ENCODE measurements around the gene RASL11A.
"Not testable (repeated sequence)": the region's sequence is repeated elsewhere in the genome, so short reads cannot be mapped to it uniquely, and the experiment has no call there.

The RASL11A gene

GRCh38 chr13:27270594-27271520, at the start of gene RASL11A:
Gene RASL11A, plus strand, starts transcription at chr13:27270830. Its CDS starts 115 bp downstream, at chr13:27270945.
- H3K27me3 Mint-ChIP-seq = no peaks in the 10 kb centered on the region
- peak within 1 kb of the TSS; percentile 91 for H3K4me3 Mint-ChIP-seq
- H3K4me1 Mint-ChIP-seq = peaks cover 27% of the 10 kb centered on the region
- no peaks in the 10 kb centered on the region for H3K36me3 Mint-ChIP-seq
- H3K9me3 Mint-ChIP-seq = no peaks in the 10 kb centered on the region
- H3K27ac Mint-ChIP-seq = peak within 1 kb of the TSS; percentile 26

GRCh38 chr13:27222100-27222499, 48.5 kb upstream of the RASL11A start:
- H3K9me3 Mint-ChIP-seq, H3K4me3 Mint-ChIP-seq, H3K36me3 Mint-ChIP-seq, H3K27me3 Mint-ChIP-seq, H3K27ac Mint-ChIP-seq: not testable (repeated sequence)
- peaks cover 13% of the 10 kb centered on the region for H3K4me1 Mint-ChIP-seq

- Mint-ChIP-seq H3K4me1 (peaks cover 14% of the 10 kb centered on the region), H3K27me3 (peaks cover 4% of the 10 kb centered on the region), H3K4me3 (no peak overlapping the region), H3K9me3 (peaks cover 2% of the 10 kb centered on the region), H3K27ac (no peak overlapping the region), H3K36me3 (no peaks in the 10 kb centered on the region)
These were observed 43.6 kb upstream of the RASL11A start for GRCh38 chr13:27226991-27227390.

GRCh38 chr13:27228131-27228530, 42.5 kb upstream of the RASL11A start:
- H3K4me3 Mint-ChIP-seq = no peak overlapping the region

GRCh38 chr13:27229642-27230041, 41.0 kb upstream of the RASL11A start:
- H3K4me3 Mint-ChIP-seq = no peak overlapping the region
- peaks cover 5% of the 10 kb centered on the region for H3K9me3 Mint-ChIP-seq
- H3K27ac Mint-ChIP-seq = no peak overlapping the region
- peaks cover 2% of the 10 kb centered on the region for H3K27me3 Mint-ChIP-seq
- peaks cover 14% of the 10 kb centered on the region for H3K4me1 Mint-ChIP-seq
- peaks cover 3% of the 10 kb centered on the region for H3K36me3 Mint-ChIP-seq

More at GRCh38 chr13:27228131-27228530, 42.5 kb upstream of the RASL11A start:
- H3K4me1 Mint-ChIP-seq = peaks cover 14% of the 10 kb centered on the region
- H3K36me3 Mint-ChIP-seq = peaks cover 1% of the 10 kb centered on the region
- peaks cover 2% of the 10 kb centered on the region for H3K27me3 Mint-ChIP-seq
- no peak overlapping the region for H3K27ac Mint-ChIP-seq
- peaks cover 5% of the 10 kb centered on the region for H3K9me3 Mint-ChIP-seq

- no peak overlapping the region for H3K27ac Mint-ChIP-seq
- no peak overlapping the region for H3K4me3 Mint-ChIP-seq
- H3K4me1 Mint-ChIP-seq = no peaks in the 10 kb centered on the region
- H3K9me3 Mint-ChIP-seq = peaks cover 5% of the 10 kb centered on the region
- peaks cover 3% of the 10 kb centered on the region for H3K36me3 Mint-ChIP-seq
- H3K27me3 Mint-ChIP-seq = no peaks in the 10 kb centered on the region
These were observed 36.7 kb upstream of the RASL11A start for GRCh38 chr13:27233964-27234363.

- Mint-ChIP-seq H3K9me3 (peaks cover 5% of the 10 kb centered on the region), H3K27ac (no peak overlapping the region), H3K36me3 (peaks cover 3% of the 10 kb centered on the region), H3K4me3 (no peak overlapping the region), H3K4me1 (no peaks in the 10 kb centered on the region), H3K27me3 (no peaks in the 10 kb centered on the region)
These were observed 34.2 kb upstream of the RASL11A start for GRCh38 chr13:27236478-27236877.

- peak overlapping the region; percentile 32 for H3K27ac Mint-ChIP-seq
These were observed 27.9 kb upstream of the RASL11A start for GRCh38 chr13:27242702-27243101.

GRCh38 chr13:27245610-27246009, 25.0 kb upstream of the RASL11A start:
- Mint-ChIP-seq H3K4me1 (peaks cover 27% of the 10 kb centered on the region), H3K27ac (no peak overlapping the region), H3K4me3 (no peak overlapping the region), H3K27me3 (no peaks in the 10 kb centered on the region), H3K9me3 (no peaks in the 10 kb centered on the region), H3K36me3 (peaks cover 2% of the 10 kb centered on the region)

More at GRCh38 chr13:27242702-27243101, 27.9 kb upstream of the RASL11A start:
- H3K4me3 Mint-ChIP-seq = no peak overlapping the region
- H3K9me3 Mint-ChIP-seq = no peaks in the 10 kb centered on the region
- H3K36me3 Mint-ChIP-seq = peaks cover under 1% of the 10 kb centered on the region
- H3K4me1 Mint-ChIP-seq = peaks cover 6% of the 10 kb centered on the region
- H3K27me3 Mint-ChIP-seq = no peaks in the 10 kb centered on the region

GRCh38 chr13:27250833-27251165, 19.8 kb upstream of the RASL11A start:
- Mint-ChIP-seq H3K4me1 (peaks cover 52% of the 10 kb centered on the region), H3K27ac (peak overlapping the region; percentile 100), H3K9me3 (no peaks in the 10 kb centered on the region), H3K27me3 (no peaks in the 10 kb centered on the region), H3K36me3 (peaks cover 32% of the 10 kb centered on the region), H3K4me3 (peak overlapping the region; percentile 99)

GRCh38 chr13:27251166-27252091, 19.2 kb upstream of the RASL11A start, which contains the start of gene RPL21:
Gene RPL21, plus strand, starts transcription at chr13:27251558. Its CDS starts 2,219 bp downstream, at chr13:27253777.
- Mint-ChIP-seq H3K4me1 (peaks cover 55% of the 10 kb centered on the region), H3K9me3 (no peaks in the 10 kb centered on the region), H3K36me3 (peaks cover 34% of the 10 kb centered on the region), H3K27me3 (no peaks in the 10 kb centered on the region), H3K27ac (peak within 1 kb of the TSS; percentile 100), H3K4me3 (peak within 1 kb of the TSS; percentile 99)

GRCh38 chr13:27252467-27252866, 18.2 kb upstream of the RASL11A start:
- H3K27ac Mint-ChIP-seq = peak overlapping the region; percentile 100
- no peaks in the 10 kb centered on the region for H3K9me3 Mint-ChIP-seq
- peak overlapping the region; percentile 99 for H3K4me3 Mint-ChIP-seq
- H3K36me3 Mint-ChIP-seq = peaks cover 36% of the 10 kb centered on the region
- H3K27me3 Mint-ChIP-seq = no peaks in the 10 kb centered on the region
- H3K4me1 Mint-ChIP-seq = peaks cover 54% of the 10 kb centered on the region

GRCh38 chr13:27257233-27257568, 13.4 kb upstream of the RASL11A start:
- H3K36me3 Mint-ChIP-seq = peaks cover 55% of the 10 kb centered on the region
- H3K4me3 Mint-ChIP-seq = no peak overlapping the region
- no peaks in the 10 kb centered on the region for H3K27me3 Mint-ChIP-seq
- no peaks in the 10 kb centered on the region for H3K9me3 Mint-ChIP-seq
- peaks cover 74% of the 10 kb centered on the region for H3K4me1 Mint-ChIP-seq
- H3K27ac Mint-ChIP-seq = peak overlapping the region; percentile 80

GRCh38 chr13:27257648-27258253, 12.9 kb upstream of the RASL11A start:
- H3K27me3 Mint-ChIP-seq = no peaks in the 10 kb centered on the region
- peaks cover 77% of the 10 kb centered on the region for H3K4me1 Mint-ChIP-seq
- H3K9me3 Mint-ChIP-seq = no peaks in the 10 kb centered on the region
- peaks cover 54% of the 10 kb centered on the region for H3K36me3 Mint-ChIP-seq
- H3K27ac Mint-ChIP-seq = peak overlapping the region; percentile 80
- peak overlapping the region; percentile 49 for H3K4me3 Mint-ChIP-seq

GRCh38 chr13:27258637-27259386, 11.8 kb upstream of the RASL11A start:
- H3K36me3 Mint-ChIP-seq = peaks cover 45% of the 10 kb centered on the region
- no peaks in the 10 kb centered on the region for H3K9me3 Mint-ChIP-seq
- H3K27me3 Mint-ChIP-seq = no peaks in the 10 kb centered on the region
- H3K4me1 Mint-ChIP-seq = peaks cover 74% of the 10 kb centered on the region
- H3K4me3 Mint-ChIP-seq = peak overlapping the region; percentile 2
- H3K27ac Mint-ChIP-seq = peak overlapping the region; percentile 61
